Adipose tissue (tissue), 3 donors: Measurements from ENCODE around the gene NPDC1. TPM values are rescaled to one million over a fixed set of nuclear protein-coding genes. Genes with fewer than 3 reads are reported as not detected.
"Not testable (repeated sequence)": the region's sequence is repeated elsewhere in the genome, so short reads cannot be mapped to it uniquely, and the experiment has no call there.

Experiments used
- H3K27ac ChIP-seq: one replicate; pipeline ENCODE4 v1.5.1; 2013; ENCODE audit warnings: low read depth, low read length
- WGBS, 3 donors: extraction: QIAGEN DNeasy Blood & Tissue Kit; methylation state at CpG; one replicate each; pipeline ENCODE4 v1.1.7; 2013; 5-methylcytosine and 5-hydroxymethylcytosine counted together
- polyA plus RNA-seq, 3 donors: library from polyadenylated mRNA; stranded (reverse); fragments of 200-250 nt; gene quantifications; one replicate each; pipeline ENCODE4 v1.2.3, GENCODE V29; 2013
- donor health status: healthy with polysubstance abuse.
- donor health status: Bipolar disorder and iron deficiency.
- donor health status: healthy.

The NPDC1 gene
- polyA plus RNA-seq, 3 donors: 45.3 to 213 (median 113) TPM

GRCh38 chr9:137048655-137049543 lies 2.9 kb upstream of the NPDC1 start:
- WGBS, 3 donors: 46 to 56% (median 49%) methylated on average over 37 to 72 of the region's 72 CpGs

GRCh38 chr9:137045294-137046087 lies 486 bp downstream of the NPDC1 start:
- WGBS, 3 donors: 1 to 4% (median 2%) methylated on average over 67 to 96 of the region's 96 CpGs
- no peak overlapping the region for H3K27ac ChIP-seq

More at GRCh38 chr9:137048655-137049543, 2.9 kb upstream of the NPDC1 start:
- no peak overlapping the region for H3K27ac ChIP-seq

- WGBS, 3 donors: 16 to 27% (median 25%) methylated on average over 18 of the region's 18 CpGs
- H3K27ac ChIP-seq: no peak overlapping the region
These were observed 1.3 kb downstream of the NPDC1 start for GRCh38 chr9:137044502-137045177.

GRCh38 chr9:137044037-137044436 lies 1.9 kb downstream of the NPDC1 start:
- H3K27ac ChIP-seq: no peak overlapping the region
- WGBS, 3 donors: 38 to 62% (median 59%) methylated on average over 12 of the region's 12 CpGs

GRCh38 chr9:137042751-137043727 lies 2.9 kb downstream of the NPDC1 start:
- H3K27ac ChIP-seq: no peak overlapping the region
- WGBS, 3 donors: 49 to 88% (median 69%) methylated on average over 36 of the region's 36 CpGs

- 46 to 67% (median 56%) methylated on average over 13 to 16 of the region's 16 CpGs for WGBS, 3 donors
- no peak overlapping the region for H3K27ac ChIP-seq
These were observed 4.9 kb downstream of the NPDC1 start for GRCh38 chr9:137041124-137041523.

GRCh38 chr9:137040568-137040967 lies 5.4 kb downstream of the NPDC1 start:
- 84 to 88% (median 88%) methylated on average over 15 to 23 of the region's 23 CpGs for WGBS, 3 donors
- H3K27ac ChIP-seq: no peak overlapping the region

- 91 to 93% (median 92%) methylated on average over 26 to 32 of the region's 32 CpGs for WGBS, 3 donors
These were observed 6.2 kb downstream of the NPDC1 start for GRCh38 chr9:137039611-137040366.

GRCh38 chr9:137038916-137039315 lies 7.1 kb downstream of the NPDC1 start:
- no peak overlapping the region for H3K27ac ChIP-seq
- 83 to 90% (median 86%) methylated on average over 9 of the region's 9 CpGs for WGBS, 3 donors

More at GRCh38 chr9:137039611-137040366, 6.2 kb downstream of the NPDC1 start:
- H3K27ac ChIP-seq: no peak overlapping the region

- no peak overlapping the region for H3K27ac ChIP-seq
- 85 to 91% (median 89%) methylated on average over 10 of the region's 10 CpGs for WGBS, 3 donors
These were observed 8.5 kb downstream of the NPDC1 start for GRCh38 chr9:137037483-137037882.

- no peak overlapping the region for H3K27ac ChIP-seq
- WGBS, 3 donors: 64 to 76% (median 74%) methylated on average over 13 of the region's 13 CpGs
These were observed 8.9 kb downstream of the NPDC1 start for GRCh38 chr9:137037035-137037434.

GRCh38 chr9:137035937-137036336 lies 10.0 kb downstream of the NPDC1 start:
- H3K27ac ChIP-seq: no peak overlapping the region
- WGBS, 3 donors: 72 to 78% (median 76%) methylated on average over 8 of the region's 8 CpGs

GRCh38 chr9:137035507-137035834 lies 10.5 kb downstream of the NPDC1 start:
- 27 to 32% (median 29%) methylated on average over 8 to 9 of the region's 9 CpGs for WGBS, 3 donors
- H3K27ac ChIP-seq: no peak overlapping the region

GRCh38 chr9:137034709-137035506 lies 11.1 kb downstream of the NPDC1 start:
- 5 to 21% (median 9%) methylated on average over 24 of the region's 24 CpGs for WGBS, 3 donors
- no peak overlapping the region for H3K27ac ChIP-seq

GRCh38 chr9:137034039-137034708 lies 11.8 kb downstream of the NPDC1 start:
- H3K27ac ChIP-seq: peak overlapping the region; percentile 40
- 21 to 48% (median 34%) methylated on average over 13 to 15 of the region's 15 CpGs for WGBS, 3 donors

GRCh38 chr9:137033481-137033880 lies 12.5 kb downstream of the NPDC1 start:
- WGBS, 3 donors: 83 to 94% (median 93%) methylated on average over 5 of the region's 5 CpGs

More at GRCh38 chr9:137033481-137033880, 12.5 kb downstream of the NPDC1 start:
- H3K27ac ChIP-seq: not testable (repeated sequence)
